Suprapubic skin (tissue), 4 donors: ENCODE results near the gene LTV1.
"Not testable (repeated sequence)": the region's sequence is repeated elsewhere in the genome, so short reads cannot be mapped to it uniquely, and the experiment has no call there.

Experiments
- POLR2A ChIP-seq, 2 donors: fragments of 450-650 bp; IDR thresholded peaks; one replicate each; pipeline ENCODE4 v1.6.1; 2017; ENCODE audit warnings: antibody characterized with exemption in 2 of 2, mild to moderate bottlenecking in 2 of 2, moderate library complexity in 2 of 2
- POLR2AphosphoS5 ChIP-seq, 3 donors: sonication (generic); formaldehyde crosslinking; IDR thresholded peaks; one replicate each; pipeline ENCODE4 v1.6.1; 2017; ENCODE audit warnings: antibody characterized with exemption in 3 of 3
- TF ChIP-seq, protein P1 (sequence below), 2 donors: fragments of 200-600 bp in 1 of 2; fragments of 450-650 bp in 1 of 2; sonication (generic) in 1 of 2; IDR thresholded peaks; one replicate each; pipeline ENCODE4 v1.5.1; 2016 to 2019; ENCODE audit warnings: antibody characterized with exemption in 2 of 2, mild to moderate bottlenecking in 1 of 2, moderate library complexity in 1 of 2

DNA sequence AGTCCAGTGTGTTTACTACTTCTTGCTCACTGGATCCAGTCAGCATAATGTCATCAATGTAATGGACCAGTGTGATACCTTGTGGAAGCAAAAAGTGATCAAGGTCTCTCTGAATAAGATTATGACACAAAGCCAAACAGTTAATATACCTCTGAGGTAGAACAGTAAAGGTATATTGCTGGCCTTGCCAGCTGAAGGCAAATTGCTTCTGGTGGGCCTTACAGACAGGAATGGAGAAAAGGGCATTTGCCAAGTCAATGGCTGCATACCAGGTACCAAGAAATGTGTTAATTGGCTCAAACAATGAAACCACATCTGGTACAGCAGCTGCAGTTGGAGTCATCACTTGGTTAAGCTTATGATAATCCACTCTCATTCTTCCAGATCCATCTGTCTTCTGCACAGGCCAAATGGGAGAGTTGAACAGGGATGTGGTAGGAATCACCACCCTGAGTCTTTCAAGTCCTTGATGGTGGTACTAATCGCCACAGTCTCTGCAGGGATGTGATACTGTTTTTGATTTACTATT lies 28.1 kb downstream of the LTV1 start:
- TF ChIP-seq, protein P1, sequence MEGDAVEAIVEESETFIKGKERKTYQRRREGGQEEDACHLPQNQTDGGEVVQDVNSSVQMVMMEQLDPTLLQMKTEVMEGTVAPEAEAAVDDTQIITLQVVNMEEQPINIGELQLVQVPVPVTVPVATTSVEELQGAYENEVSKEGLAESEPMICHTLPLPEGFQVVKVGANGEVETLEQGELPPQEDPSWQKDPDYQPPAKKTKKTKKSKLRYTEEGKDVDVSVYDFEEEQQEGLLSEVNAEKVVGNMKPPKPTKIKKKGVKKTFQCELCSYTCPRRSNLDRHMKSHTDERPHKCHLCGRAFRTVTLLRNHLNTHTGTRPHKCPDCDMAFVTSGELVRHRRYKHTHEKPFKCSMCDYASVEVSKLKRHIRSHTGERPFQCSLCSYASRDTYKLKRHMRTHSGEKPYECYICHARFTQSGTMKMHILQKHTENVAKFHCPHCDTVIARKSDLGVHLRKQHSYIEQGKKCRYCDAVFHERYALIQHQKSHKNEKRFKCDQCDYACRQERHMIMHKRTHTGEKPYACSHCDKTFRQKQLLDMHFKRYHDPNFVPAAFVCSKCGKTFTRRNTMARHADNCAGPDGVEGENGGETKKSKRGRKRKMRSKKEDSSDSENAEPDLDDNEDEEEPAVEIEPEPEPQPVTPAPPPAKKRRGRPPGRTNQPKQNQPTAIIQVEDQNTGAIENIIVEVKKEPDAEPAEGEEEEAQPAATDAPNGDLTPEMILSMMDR (IDR thresholded peaks at IDR 0.05), result not testable (repeated sequence)
- not testable (repeated sequence) for TF ChIP-seq POLR2AphosphoS5, POLR2A (IDR thresholded peaks at IDR 0.05)
